ENCODE results near the gene SH3RF1.

SH3RF1 gene

DNA sequence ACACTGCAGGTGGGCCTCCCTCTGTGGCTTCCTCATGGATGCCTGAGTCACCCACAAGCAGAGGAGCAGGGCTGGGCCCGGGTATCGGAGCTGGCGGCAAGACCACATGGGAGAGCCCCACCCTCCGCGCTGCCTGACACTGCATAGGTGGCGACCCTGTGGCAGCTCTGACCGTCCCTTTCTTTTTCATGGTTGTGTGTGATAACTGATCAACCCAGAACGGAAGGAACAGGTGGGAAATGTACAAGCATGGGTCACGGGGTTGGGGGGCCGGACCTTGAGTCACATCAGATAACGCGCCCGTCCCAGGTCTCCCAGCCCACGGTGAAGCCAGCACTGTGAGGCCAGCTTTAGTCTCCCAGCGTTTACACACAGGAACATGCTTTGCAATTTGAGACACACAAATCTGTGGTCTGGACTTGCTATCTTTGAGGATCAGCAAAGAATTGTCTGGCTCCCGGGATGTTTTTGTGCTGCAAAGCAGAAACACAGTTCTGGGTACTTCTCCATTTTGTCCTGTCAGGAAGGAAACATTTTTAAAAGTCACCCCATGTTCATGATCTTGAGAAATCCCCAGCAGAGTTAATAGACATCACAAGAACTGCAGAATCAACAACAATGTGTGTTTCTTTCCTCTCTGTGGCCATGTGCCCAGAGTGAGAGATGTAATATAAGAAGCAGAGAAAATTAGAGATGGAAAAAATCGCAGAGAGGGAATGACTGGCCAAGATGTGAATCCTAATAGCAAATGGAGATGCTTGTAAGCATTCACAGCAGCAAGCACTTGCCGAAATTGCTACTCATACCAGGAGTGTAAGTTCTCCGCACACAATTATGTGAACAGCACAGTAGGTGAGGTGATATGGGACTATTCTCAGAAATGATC, 190.6 kb downstream of the SH3RF1 start:
- Histone ChIP-seq H3K9ac (peak overlapping the region; percentile 20; the same call in 1 of the 2 replicates), H3K4me3 (peak overlapping the region; percentile 56), H3K36me3 (no peaks in the 10 kb centered on the region), H3K27me3 (no peaks in the 10 kb centered on the region), H3K27ac (peak overlapping the region; percentile 22; the same call in 1 of the 2 replicates), H4K20me1 (no peaks in the 10 kb centered on the region), H3K4me1 (peaks cover 29% of the 10 kb centered on the region), H3K4me2 (peak overlapping the region; percentile 75), H3K9me3 (peaks cover 5% of the 10 kb centered on the region)
- no peak for TF ChIP-seq Cebpa-rat (IDR thresholded peaks at IDR 0.05)

DNA sequence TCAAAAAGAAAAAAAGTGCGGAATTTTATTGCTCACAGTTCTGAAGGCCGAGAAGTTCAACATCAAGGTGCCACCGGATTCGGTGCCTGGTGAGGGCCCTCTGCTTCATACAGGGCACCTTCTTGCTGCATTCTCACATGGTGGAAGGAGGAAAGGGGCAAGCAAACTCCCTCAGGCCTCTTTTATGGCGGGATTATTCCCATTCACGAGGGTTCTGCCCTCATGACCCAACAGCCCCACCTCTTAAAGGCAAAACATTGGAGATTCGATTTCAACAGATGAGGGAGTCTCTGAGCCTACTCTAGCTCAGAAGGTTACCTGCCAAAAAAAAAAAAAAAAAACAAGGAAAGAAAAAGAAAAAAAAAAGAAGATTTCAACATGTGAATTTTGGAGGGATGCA, 196.6 kb downstream of the SH3RF1 start:
- H3K36me3 ChIP-seq, result no peaks in the 10 kb centered on the region
- TF ChIP-seq Cebpa-rat (IDR thresholded peaks at IDR 0.05), result no peak
- no peak overlapping the region for H3K4me2 ChIP-seq
- H3K27me3 ChIP-seq, result no peaks in the 10 kb centered on the region
- H3K9me3 ChIP-seq, result peaks cover 2% of the 10 kb centered on the region; the same call in 1 of the 2 replicates
- no peaks in the 10 kb centered on the region for H4K20me1 ChIP-seq
- peaks cover 15% of the 10 kb centered on the region for H3K4me1 ChIP-seq
- H3K27ac ChIP-seq, result no peak overlapping the region
- H3K9ac ChIP-seq, result no peak overlapping the region
- no peak overlapping the region for H3K4me3 ChIP-seq

DNA sequence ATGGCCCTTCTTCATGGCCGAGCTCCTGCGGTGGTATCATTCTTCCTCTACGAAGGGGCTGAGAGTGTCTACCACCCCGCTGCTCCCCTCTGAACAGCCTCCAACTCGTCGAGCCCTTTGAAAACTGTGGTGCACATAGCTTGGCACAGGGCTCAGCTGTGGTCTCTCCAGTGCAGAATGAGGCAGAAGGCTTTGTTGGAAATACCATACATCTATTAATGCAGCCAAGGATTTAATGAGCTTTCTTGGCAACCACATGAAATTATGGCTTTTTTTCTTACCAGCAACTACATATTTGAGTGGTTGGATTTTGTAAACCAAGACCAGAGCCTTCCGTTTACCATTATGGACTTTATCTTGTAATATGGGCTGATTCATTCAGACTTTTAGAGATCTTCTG, 199.0 kb downstream of the SH3RF1 start:
- H3K36me3 ChIP-seq, result no peaks in the 10 kb centered on the region
- H3K9me3 ChIP-seq, result no peaks in the 10 kb centered on the region; the same call in 1 of the 2 replicates
- TF ChIP-seq Cebpa-rat (IDR thresholded peaks at IDR 0.05), result no peak
- no peaks in the 10 kb centered on the region for H4K20me1 ChIP-seq
- H3K27me3 ChIP-seq, result no peaks in the 10 kb centered on the region
- H3K4me1 ChIP-seq, result peaks cover 21% of the 10 kb centered on the region
- no peak overlapping the region for H3K27ac ChIP-seq
- H3K4me3 ChIP-seq, result no peak overlapping the region
- no peak overlapping the region for H3K9ac ChIP-seq
- H3K4me2 ChIP-seq, result no peak overlapping the region

DNA sequence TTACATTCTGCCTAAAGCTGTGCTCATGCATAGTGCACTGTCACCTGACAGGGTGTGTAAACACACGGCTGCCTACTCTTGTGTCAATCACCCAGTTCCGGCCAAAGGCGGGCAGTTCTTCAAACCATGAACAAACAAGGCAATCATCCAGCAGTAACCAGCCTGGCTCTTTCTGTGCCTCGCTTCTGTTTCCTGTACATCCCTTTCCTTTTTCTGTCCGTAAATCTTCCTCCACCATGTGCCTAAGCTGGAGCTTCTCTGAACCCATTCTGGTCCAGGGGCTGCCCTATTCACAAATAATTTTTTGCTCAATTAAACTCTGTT, 199.9 kb downstream of the SH3RF1 start:
- H3K4me1 ChIP-seq, result peaks cover 21% of the 10 kb centered on the region
- H3K4me3 ChIP-seq, result no peak overlapping the region
- H3K36me3 ChIP-seq, result no peaks in the 10 kb centered on the region
- no peak for TF ChIP-seq Cebpa-rat (IDR thresholded peaks at IDR 0.05)
- H3K9me3 ChIP-seq, result no peaks in the 10 kb centered on the region
- no peak overlapping the region for H3K9ac ChIP-seq
- no peaks in the 10 kb centered on the region for H4K20me1 ChIP-seq
- no peaks in the 10 kb centered on the region for H3K27me3 ChIP-seq
- H3K27ac ChIP-seq, result no peak overlapping the region
- no peak overlapping the region for H3K4me2 ChIP-seq

DNA sequence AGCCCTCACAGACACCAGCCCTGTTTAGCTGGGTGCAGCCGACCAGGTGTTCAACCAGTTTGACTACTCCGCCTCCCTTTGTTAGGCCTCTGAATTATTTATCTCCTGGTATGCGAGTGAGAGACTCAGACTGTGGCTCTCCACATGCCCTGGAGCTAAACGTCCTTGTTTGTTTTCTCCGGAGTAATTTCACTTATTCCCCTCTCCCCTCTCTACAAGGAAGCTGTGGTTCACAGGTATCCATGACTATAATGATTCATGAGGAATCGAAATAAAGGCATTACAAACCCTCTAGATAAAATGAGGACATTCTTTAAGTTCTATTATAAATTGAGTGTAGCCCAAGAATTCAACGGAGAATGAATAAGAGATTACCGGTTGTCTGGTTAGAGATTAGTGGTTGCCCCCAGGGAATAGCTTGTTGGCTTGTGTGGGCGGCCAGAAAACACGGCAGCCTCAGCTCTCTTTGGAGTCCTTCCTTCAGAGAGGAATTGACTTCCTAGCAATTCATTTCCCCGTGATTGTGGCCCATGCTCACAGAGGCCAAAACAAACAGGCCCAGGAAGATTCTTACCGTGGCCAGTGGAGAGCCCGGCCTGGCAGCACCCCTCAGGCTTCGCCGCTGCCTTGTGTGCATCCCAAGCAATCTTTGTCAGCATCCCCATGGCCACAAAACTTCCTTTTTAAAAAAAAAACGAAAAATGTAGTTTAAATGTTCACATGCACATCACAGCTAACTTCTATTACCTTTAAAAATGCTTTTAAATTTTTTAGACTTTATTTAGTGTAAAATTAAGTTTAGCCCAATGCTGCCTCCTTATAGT, 200.5 kb downstream of the SH3RF1 start:
- no peak overlapping the region for H3K27ac ChIP-seq
- H3K27me3 ChIP-seq, result no peaks in the 10 kb centered on the region
- H3K4me2 ChIP-seq, result peak overlapping the region; percentile 51
- H3K9ac ChIP-seq, result no peak overlapping the region
- no peak overlapping the region for H3K4me3 ChIP-seq
- no peak for TF ChIP-seq Cebpa-rat (IDR thresholded peaks at IDR 0.05)
- no peaks in the 10 kb centered on the region for H3K9me3 ChIP-seq
- H4K20me1 ChIP-seq, result no peaks in the 10 kb centered on the region
- peaks cover 21% of the 10 kb centered on the region for H3K4me1 ChIP-seq
- no peaks in the 10 kb centered on the region for H3K36me3 ChIP-seq

DNA sequence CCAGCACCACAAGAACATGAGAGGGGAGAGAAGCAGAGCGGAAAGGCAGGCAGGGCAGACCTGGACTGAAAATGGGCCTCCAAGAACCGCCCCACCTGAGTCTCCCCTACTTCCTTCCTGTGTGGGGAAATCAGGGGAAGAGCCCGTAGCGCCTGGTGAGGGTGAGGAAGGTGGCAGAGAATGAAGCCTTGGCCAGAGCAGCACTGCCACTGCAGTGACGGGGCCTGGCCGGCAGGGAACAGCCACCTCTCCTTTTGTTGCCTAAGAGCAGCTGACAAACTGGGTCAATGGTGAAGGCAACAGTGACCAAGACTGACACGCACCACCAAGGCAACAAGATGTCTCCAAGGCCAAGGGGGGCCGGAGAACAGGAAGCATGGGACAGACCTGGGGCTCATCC, 202.3 kb downstream of the SH3RF1 start:
- Histone ChIP-seq H3K4me1 (peaks cover 21% of the 10 kb centered on the region), H3K9me3 (no peaks in the 10 kb centered on the region), H3K9ac (no peak overlapping the region), H3K4me3 (no peak overlapping the region), H3K4me2 (no peak overlapping the region), H3K27ac (no peak overlapping the region), H4K20me1 (no peaks in the 10 kb centered on the region), H3K27me3 (no peaks in the 10 kb centered on the region), H3K36me3 (no peaks in the 10 kb centered on the region)
- no peak for TF ChIP-seq Cebpa-rat (IDR thresholded peaks at IDR 0.05)

DNA sequence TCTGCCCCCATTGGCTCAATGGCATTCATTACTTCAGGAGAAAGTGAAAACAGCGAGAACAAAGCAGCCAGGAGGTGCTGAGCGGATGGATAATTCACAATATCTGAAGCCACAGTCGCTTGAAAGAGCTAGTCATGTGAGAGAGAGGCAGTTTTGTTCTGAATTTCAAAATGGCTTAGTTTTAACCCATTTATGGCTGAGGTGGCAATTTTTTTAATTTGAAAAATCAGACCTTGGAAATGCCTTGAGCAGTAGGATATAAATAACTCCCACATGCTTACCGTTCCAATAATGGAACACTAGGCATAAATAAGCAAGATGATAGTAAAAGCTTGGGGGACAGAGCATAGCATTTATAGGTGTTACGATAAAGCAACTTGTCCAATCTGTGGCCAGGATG, 203.8 kb downstream of the SH3RF1 start:
- Histone ChIP-seq H3K9me3 (no peaks in the 10 kb centered on the region), H3K4me2 (no peak overlapping the region), H3K27me3 (no peaks in the 10 kb centered on the region), H3K4me3 (no peak overlapping the region), H3K27ac (no peak overlapping the region), H3K4me1 (peaks cover 21% of the 10 kb centered on the region), H4K20me1 (no peaks in the 10 kb centered on the region), H3K9ac (no peak overlapping the region), H3K36me3 (no peaks in the 10 kb centered on the region)
- TF ChIP-seq Cebpa-rat (IDR thresholded peaks at IDR 0.05), result no peak

DNA sequence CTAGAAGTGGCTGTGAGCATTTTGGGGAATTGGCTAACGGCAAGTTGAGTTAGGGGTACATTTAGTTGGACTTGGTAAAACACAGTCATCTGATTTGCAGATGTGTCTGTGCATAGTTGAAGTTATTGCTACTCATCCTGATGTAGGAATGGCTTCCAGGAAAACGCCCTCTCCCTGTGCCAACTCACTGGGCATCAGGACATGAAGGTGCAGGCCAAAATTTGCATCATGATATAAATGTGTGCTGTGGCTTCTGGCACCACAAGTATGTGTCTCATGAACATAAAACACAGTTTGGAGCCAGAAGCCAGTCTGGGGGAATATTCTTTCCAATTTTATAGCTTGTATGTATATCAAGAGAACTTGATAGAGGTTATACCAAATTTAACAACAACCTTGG, 206.5 kb downstream of the SH3RF1 start:
- TF ChIP-seq Cebpa-rat (IDR thresholded peaks at IDR 0.05), result no peak
- Histone ChIP-seq H3K9ac (no peak overlapping the region), H3K27ac (no peak overlapping the region), H3K9me3 (no peaks in the 10 kb centered on the region), H3K27me3 (no peaks in the 10 kb centered on the region), H3K4me1 (peaks cover 11% of the 10 kb centered on the region; the same call in 1 of the 2 replicates), H3K4me3 (no peak overlapping the region), H3K4me2 (no peak overlapping the region), H3K36me3 (no peaks in the 10 kb centered on the region), H4K20me1 (no peaks in the 10 kb centered on the region)

DNA sequence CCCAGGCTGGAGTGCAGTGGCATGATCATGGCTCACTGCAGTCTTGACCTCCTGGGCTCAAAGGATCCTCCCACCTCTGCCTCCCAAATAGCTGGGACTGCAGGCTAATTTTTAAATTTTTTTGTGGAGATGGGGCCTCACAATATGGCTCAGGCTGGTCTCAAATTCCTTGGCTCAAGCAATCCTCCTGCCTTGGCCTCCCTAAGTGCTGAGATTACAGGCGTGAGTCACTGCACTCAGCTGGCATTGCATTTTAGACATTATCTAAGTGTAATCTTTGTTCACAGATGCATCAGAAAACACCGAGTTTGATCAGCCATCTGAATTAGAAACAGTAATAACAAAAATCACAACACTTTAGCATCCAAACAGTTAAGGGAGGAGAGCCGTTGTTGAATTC, 207.3 kb downstream of the SH3RF1 start:
- H3K9me3 ChIP-seq, result no peaks in the 10 kb centered on the region
- H3K27me3 ChIP-seq, result no peaks in the 10 kb centered on the region
- no peak overlapping the region for H3K27ac ChIP-seq
- no peaks in the 10 kb centered on the region for H4K20me1 ChIP-seq
- H3K36me3 ChIP-seq, result no peaks in the 10 kb centered on the region
- no peak overlapping the region for H3K4me3 ChIP-seq
- H3K9ac ChIP-seq, result no peak overlapping the region
- H3K4me1 ChIP-seq, result peaks cover 9% of the 10 kb centered on the region; the same call in 1 of the 2 replicates
- no peak overlapping the region for H3K4me2 ChIP-seq
- TF ChIP-seq Cebpa-rat (IDR thresholded peaks at IDR 0.05), result no peak

DNA sequence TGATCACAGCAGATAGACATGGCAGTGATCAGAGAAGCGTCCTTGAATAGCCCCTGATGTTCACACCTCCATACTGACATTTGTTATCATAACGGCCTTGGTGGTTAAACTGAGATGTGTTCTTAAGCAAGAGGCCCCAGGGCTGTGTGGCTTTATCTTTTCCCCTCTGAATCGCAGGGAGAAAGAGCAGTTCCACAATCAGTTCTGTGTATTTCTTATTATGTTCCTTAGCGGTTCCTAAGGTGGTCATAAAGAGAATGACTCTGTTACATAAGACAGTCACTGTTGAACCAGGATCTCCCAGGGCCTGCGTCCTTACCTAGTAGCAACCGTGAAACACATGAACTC, 207.9 kb downstream of the SH3RF1 start:
- H3K36me3 ChIP-seq, result no peaks in the 10 kb centered on the region
- no peak overlapping the region for H3K4me2 ChIP-seq
- H3K27me3 ChIP-seq, result no peaks in the 10 kb centered on the region
- H3K9ac ChIP-seq, result no peak overlapping the region
- TF ChIP-seq Cebpa-rat (IDR thresholded peaks at IDR 0.05), result no peak
- no peaks in the 10 kb centered on the region for H4K20me1 ChIP-seq
- H3K4me1 ChIP-seq, result peaks cover 5% of the 10 kb centered on the region; the same call in 1 of the 2 replicates
- no peak overlapping the region for H3K4me3 ChIP-seq
- H3K9me3 ChIP-seq, result no peaks in the 10 kb centered on the region
- H3K27ac ChIP-seq, result no peak overlapping the region

All from BLaER1 (cell line).